Psoas muscle (tissue), 8 donors: ENCODE results near the gene NAIF1. TPM values are rescaled to one million over a fixed set of nuclear protein-coding genes. Genes with fewer than 3 reads are reported as not detected.

Experiments
- ATAC-seq, 4 donors: fragments of 200-7000 bp; cut with Tn5 transposase; one replicate each; pipeline ENCODE4 v1.9.1; 2020; ENCODE audit warnings: moderate library complexity in 3 of 4, mild to moderate bottlenecking in 2 of 4
- DNase-seq, 2 donors: peaks; one replicate each; pipeline ENCODE4 v3.0.0-alpha.2; 2020
- H3K27ac ChIP-seq: fragments of 200-600 bp; one replicate; pipeline ENCODE4 v1.8.0; 2022
- H3K27me3 ChIP-seq, 3 donors: fragments of 200-600 bp in 1 of 3; one replicate each; pipeline versions ENCODE4 v1.6.1 to v1.8.0; 2013 to 2022; ENCODE audit warnings: low read length in 2 of 3, mild to moderate bottlenecking in 2 of 3, moderate library complexity in 1 of 3; ENCODE audit not compliant: insufficient read depth in 3 of 3
- H3K36me3 ChIP-seq, 2 donors: fragments of 200-600 bp in 1 of 2; one replicate each; pipeline versions ENCODE4 v1.6.1 to v1.8.0; 2013 to 2022; ENCODE audit warnings: low read depth in 1 of 2, mild to moderate bottlenecking in 1 of 2, moderate library complexity in 1 of 2; ENCODE audit not compliant: insufficient read depth in 1 of 2
- H3K4me1 ChIP-seq: fragments of 200-600 bp; one replicate; pipeline ENCODE4 v1.8.0; 2022
- H3K4me3 ChIP-seq: fragments of 200-600 bp; one replicate; pipeline ENCODE4 v1.8.0; 2022; ENCODE audit warnings: mild to moderate bottlenecking
- H3K9me3 ChIP-seq: fragments of 200-600 bp; one replicate; pipeline ENCODE4 v1.8.0; 2022
- CTCF ChIP-seq: fragments of 200-600 bp; IDR thresholded peaks from one replicate; pipeline ENCODE4 v1.8.0; 2022; ENCODE audit warnings: antibody characterized with exemption
- WGBS, 3 donors: extraction: QIAGEN DNeasy Blood & Tissue Kit; methylation state at CpG; one replicate each; pipeline versions ENCODE4 v1.1.6 to v1.1.7; 2013; 5-methylcytosine and 5-hydroxymethylcytosine counted together
- intact Hi-C, 2 donors: fragments of 100-400 bp; cut with DNase I; formaldehyde crosslinking; loops; one replicate each; pipeline versions ENCODE4 v1.11.0 to v1.14.2; 2022
- long read RNA-seq, 2 donors: library from polyadenylated mRNA; unstranded; transcript quantifications; one replicate each; pipeline ENCODE4 v2.0.0, GENCODE V29; 2021
- polyA plus RNA-seq, 3 donors: library from polyadenylated mRNA; stranded (reverse); fragments of 200-250 nt; gene quantifications; one replicate each; pipeline ENCODE4 v1.2.3, GENCODE V29; 2013
- total RNA-seq, 4 donors: library from RNA; stranded (reverse); fragmentation: NEBNext Ultra II Directional in 2 of 4; extraction: Animal tissue kit (Norgen Biotek cat#: 25700) in 2 of 4; gene quantifications; one replicate each; pipeline versions ENCODE4 v1.2.1 to v1.2.4, GENCODE V29; 2021 to 2023
- donor health status: healthy with polysubstance abuse.
- donor health status: DM: no; HTN: no; CAD: no; lungs with moderate emphysema.
- donor health status: Bipolar disorder and iron deficiency.
- donor health status: healthy.
- donor health status: DM: yes; HTN: yes; CAD: no.
- donor health status: DM: no; HTN: no; CAD: no.
- donor health status: DM: no; HTN: no; CAD: no.
- donor health status: DM: yes; HTN: yes; CAD: no.

Gene NAIF1
- 1 to 10 TPM; 5.9 to 8.7 (median 6.1) TPM for total RNA-seq
- 1 to 10 TPM; 4.2 to 8.0 (median 7.8) TPM for polyA plus RNA-seq
- long read RNA-seq, donor 1, partial matches to known transcripts: 1 of 7 reads
- long read RNA-seq, donor 1, other reads (novel, unspliced or antisense): 3 of 7 reads
- long read RNA-seq, donor 2, partial matches to known transcripts: 0 of 6 reads
- long read RNA-seq, donor 2, other reads (novel, unspliced or antisense): 4 of 6 reads

DNA sequence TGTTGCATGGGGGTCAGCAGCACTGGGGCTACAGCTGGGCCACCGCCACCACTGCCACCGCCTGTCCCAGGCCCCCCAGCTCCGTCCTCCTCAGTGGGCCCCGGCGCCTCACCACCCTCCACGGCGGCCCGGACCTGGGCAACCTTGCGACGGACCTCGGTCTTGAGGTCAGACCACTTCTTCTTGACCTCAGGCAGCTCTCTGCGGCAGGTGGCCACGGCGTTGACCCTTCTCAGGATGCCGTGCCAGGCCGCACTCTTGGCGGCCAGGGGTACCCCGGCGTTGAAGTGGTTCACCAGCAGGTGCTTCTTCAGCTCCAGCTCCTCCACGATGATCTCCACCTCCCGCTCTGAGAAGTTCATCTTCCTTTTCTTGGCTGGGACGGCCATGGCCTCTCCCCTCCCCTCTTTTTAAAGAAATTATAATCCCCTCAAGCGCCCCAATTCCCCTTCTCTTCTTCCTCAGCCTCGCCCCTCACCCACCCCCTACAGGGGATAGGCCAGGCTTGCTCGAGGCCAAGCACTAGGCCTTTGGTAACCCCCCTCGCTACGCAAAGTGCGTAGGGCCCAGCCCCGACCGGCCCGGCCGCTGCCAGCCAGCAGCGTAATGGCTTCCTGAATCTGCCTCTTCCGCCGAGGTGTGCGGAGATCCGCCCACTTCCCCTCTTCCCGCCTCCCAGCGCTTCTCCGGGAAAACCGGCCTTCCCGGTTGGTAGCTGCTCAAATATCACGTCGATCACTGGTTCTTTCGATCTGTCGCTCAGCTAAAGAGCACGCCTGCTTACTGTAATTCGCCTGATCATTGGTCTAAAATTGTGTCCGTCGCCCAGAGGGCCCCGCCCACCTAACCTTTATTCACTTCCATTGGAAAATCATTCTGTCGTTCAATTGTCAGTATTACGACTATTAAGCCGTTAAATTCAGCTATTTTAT is at the start of gene NAIF1:
NAIF1 (minus strand) TSS at position 608 of the 932 bp plus-strand sequence; CDS start at position 389, 219 bp downstream.
- no peak for TF ChIP-seq CTCF
- Histone ChIP-seq H3K4me3 (peak within 1 kb of the TSS; percentile 78), H3K4me1 (peaks cover 22% of the 10 kb centered on the region), H3K9me3 (no peaks in the 10 kb centered on the region), H3K36me3 (peaks cover 0 to 18% of the 10 kb centered on the region in 2 donors), H3K27ac (peak within 1 kb of the TSS; percentile 98), H3K27me3 (no peaks in the 10 kb centered on the region)
- ATAC-seq: peak; percentile 83 to 90 (median 85)
- intact Hi-C loops: no loop called here
- peak; percentile 96 to 98 for DNase-seq
- 30 to 32% (median 31%) methylated on average over 52 to 54 of the region's 54 CpGs for WGBS, 3 donors

DNA sequence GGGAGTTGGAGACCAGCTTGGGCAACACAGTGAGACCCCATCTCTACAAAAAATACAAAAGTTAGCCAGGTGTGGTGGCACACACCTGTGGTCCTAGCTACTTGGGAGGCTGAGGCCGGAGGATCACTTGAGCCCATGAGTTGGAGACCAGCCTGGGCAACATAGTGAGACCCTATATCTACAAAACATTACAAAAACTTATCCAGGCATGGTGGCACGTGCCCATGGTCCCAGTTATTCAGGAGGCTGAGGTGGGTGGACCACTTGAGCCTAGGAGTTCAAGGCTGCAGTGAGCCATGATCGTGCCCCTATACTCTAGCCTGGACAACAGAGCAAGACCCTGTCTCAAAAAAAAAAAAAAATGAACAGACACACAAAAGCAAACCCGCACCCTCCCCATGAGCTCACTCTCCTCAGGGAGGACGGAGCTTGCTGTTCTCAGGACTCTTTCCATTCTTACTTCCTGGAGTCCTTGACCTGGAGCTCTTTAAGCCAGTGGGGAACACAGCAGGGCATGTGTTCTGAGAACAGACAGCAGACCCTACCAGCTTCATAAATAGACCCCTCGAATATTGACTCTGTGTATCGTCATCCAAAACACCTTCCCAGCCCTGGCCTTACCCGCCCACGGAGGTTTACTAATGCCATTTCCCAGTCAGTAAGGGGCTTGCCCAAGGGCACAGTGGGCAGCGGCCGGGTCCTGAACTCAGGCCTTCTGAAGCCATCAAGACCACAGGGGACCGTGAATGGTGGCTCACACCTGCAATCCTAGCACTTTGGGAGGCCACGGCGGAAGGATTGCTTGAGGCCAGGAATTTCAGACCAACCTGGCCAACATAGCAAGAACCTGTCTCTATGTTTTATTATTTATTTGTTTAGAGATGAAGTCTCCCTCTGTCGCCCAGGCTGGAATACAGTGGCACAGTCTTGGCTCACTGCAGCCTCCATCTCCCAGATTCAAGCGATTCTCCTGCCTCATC is 49.3 kb upstream of the NAIF1 start:
- ATAC-seq (no peak), DNase-seq (peak; percentile 13 to 54)
- Histone ChIP-seq H3K27ac (no peak overlapping the region), H3K27me3 (no peaks in the 10 kb centered on the region), H3K9me3 (no peaks in the 10 kb centered on the region), H3K4me1 (peaks cover 11% of the 10 kb centered on the region), H3K36me3 (peaks cover 0 to 15% of the 10 kb centered on the region in 2 donors), H3K4me3 (no peak overlapping the region)
- 88 to 91% (median 89%) methylated on average over 16 of the region's 16 CpGs for WGBS, 3 donors
- TF ChIP-seq CTCF: no peak
- intact Hi-C loops: loop anchor here (5.0 to 10.0 kb wide), 3 partner anchors 64 to 174 kb away; no protein-coding TSS in a partner anchor

GRCh38 chr9:128115187-128116103 is 48.3 kb upstream of the NAIF1 start:
- Histone ChIP-seq H3K27ac (no peak overlapping the region), H3K9me3 (no peaks in the 10 kb centered on the region), H3K4me3 (no peak overlapping the region), H3K4me1 (peaks cover 18% of the 10 kb centered on the region), H3K27me3 (no peaks in the 10 kb centered on the region), H3K36me3 (peaks cover 0 to 5% of the 10 kb centered on the region in 2 donors)
- no peak for ATAC-seq
- peak; percentile 12 to 50 for DNase-seq
- intact Hi-C loops: loop anchor here (5.0 to 10.0 kb wide), 3 partner anchors 63 to 173 kb away; no protein-coding TSS in a partner anchor
- WGBS, 3 donors: 89 to 90% (median 90%) methylated on average over 26 of the region's 26 CpGs
- TF ChIP-seq CTCF: no peak
